ENCODE data around the gene FLT1.

- no peak for TF ChIP-seq POLR2A (IDR thresholded peaks at IDR 0.05)
- no peak for TF ChIP-seq CTCF (IDR thresholded peaks at IDR 0.05)
- TF ChIP-seq POLR2AphosphoS5 (IDR thresholded peaks at IDR 0.05), result no peak
Measured at GRCh38 chr13:28530729-28531076, 35.8 kb upstream of the FLT1 start.

Measured in breast epithelium (tissue), 3 donors.